Measurements from ENCODE around the gene HIVEP2.

DNA sequence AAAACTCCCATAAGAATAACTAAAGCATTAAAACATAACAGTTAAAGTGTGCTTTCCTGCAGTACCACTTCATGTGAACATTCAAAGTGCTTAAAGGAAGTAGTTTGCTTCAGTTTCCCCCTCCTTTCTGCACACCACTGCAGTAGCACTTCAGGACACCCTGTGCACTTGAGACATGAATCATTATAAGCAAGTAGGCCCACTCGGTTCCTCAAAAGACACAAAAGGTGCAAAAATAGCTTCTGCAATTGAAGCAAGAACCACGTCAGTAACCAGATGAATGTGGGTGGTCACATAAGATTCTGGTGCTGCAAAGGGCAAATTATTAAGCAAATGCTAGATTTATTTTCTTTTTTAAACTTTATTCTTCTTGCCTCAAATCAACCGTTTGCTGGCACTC lies 160.6 kb downstream of the HIVEP2 start:
- TF ChIP-seq, protein P1, sequence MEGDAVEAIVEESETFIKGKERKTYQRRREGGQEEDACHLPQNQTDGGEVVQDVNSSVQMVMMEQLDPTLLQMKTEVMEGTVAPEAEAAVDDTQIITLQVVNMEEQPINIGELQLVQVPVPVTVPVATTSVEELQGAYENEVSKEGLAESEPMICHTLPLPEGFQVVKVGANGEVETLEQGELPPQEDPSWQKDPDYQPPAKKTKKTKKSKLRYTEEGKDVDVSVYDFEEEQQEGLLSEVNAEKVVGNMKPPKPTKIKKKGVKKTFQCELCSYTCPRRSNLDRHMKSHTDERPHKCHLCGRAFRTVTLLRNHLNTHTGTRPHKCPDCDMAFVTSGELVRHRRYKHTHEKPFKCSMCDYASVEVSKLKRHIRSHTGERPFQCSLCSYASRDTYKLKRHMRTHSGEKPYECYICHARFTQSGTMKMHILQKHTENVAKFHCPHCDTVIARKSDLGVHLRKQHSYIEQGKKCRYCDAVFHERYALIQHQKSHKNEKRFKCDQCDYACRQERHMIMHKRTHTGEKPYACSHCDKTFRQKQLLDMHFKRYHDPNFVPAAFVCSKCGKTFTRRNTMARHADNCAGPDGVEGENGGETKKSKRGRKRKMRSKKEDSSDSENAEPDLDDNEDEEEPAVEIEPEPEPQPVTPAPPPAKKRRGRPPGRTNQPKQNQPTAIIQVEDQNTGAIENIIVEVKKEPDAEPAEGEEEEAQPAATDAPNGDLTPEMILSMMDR (IDR thresholded peaks at IDR 0.05) = no peak
- no peak for TF ChIP-seq POLR2A (IDR thresholded peaks at IDR 0.05)
